UCSD-AML1 (cell line): Measurements from ENCODE around the gene SMS.

Experiments
- DNase-seq: peaks from one replicate; lab custom pipeline; 2025; ENCODE audit not compliant: unreplicated experiment; lab: John Stamatoyannopoulos, UW

Gene SMS

DNA sequence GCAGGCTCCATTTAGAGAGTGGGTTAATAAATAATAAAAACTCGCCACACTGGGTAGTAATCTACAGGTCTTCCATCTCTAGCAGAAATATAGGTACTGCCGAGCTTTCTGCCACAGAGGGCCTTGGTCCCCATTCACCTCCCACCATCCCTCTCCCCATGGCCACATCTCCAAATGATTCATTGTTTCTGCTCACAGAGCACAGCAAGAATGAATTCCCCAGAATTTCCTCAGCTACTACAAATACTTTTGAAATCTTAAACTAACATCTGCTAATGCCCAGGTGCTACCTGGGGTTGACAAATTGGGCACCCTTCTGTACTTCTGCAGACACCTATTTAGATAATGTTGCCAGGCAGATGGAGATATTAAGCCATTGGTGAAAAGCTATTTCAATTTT is 96.7 kb downstream of the SMS start:
- no peak for DNase-seq

DNA sequence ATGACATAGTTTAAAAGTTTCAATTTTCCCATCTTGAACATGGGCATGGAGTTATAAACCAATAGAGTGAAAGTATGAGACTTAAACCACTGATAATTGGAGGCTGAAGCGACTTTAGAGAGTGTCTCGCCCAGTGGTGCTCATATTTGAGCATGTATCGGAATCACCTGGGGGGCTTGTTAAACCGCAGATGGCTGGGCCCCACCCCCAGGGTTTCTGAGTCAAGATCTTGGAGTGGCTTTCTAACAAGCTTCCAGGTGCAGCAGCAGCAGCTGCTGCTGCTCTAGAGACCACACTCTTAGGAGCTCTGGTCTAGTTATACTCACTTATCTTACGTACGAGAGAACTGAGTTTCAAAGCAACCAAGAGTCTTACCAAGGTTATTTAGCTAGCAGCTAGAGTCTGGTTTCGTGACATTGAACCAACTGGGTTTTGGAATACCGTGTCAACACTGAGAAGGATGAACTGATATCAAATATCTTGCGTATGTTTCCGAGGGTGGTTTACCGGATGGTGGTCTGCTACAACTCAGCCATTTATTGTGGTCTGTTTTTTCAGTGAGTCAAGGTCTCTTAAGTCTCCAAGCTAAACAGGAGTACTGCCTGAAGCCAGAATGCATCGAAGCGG is 97.5 kb downstream of the SMS start:
- no peak for DNase-seq

DNA sequence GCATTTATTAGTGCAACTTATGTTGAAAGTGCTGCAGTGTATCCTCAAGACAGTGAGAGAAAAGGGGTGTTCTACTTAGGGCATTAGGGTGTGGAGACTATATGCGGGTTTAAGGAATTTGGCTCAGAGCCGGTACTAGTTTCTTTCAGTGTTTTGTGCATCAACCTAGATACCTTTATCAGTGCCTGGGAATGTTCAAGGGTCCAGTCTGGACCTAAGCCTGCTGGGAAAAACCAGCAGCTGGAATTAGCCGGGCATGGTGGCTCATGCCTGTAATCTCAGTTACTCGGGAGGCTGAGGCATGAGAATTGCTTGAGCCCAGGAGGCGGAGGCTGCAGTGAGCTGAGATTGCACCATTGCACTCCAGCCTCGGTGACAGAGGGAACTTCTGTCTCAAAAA is 99.0 kb downstream of the SMS start:
- DNase-seq: no peak

DNA sequence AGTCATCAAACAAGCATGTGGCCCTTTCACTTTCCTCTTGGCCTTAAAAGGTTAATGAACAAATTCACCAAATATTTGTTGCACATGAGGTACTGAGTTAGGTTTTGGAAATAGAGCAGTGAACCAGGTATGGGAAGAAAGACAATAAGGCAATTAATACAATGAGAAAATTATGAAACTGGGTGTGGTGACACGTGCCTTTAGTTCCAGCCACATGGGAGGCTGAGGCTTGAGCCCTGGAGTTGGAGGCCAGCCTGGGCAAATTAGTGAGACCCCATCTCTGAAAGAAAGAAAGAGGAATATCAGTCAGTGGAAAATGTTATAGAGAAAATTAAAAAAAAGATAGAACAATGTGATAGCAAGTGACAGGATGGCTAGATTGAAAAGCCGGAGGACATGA is 99.7 kb downstream of the SMS start:
- no peak for DNase-seq

DNA sequence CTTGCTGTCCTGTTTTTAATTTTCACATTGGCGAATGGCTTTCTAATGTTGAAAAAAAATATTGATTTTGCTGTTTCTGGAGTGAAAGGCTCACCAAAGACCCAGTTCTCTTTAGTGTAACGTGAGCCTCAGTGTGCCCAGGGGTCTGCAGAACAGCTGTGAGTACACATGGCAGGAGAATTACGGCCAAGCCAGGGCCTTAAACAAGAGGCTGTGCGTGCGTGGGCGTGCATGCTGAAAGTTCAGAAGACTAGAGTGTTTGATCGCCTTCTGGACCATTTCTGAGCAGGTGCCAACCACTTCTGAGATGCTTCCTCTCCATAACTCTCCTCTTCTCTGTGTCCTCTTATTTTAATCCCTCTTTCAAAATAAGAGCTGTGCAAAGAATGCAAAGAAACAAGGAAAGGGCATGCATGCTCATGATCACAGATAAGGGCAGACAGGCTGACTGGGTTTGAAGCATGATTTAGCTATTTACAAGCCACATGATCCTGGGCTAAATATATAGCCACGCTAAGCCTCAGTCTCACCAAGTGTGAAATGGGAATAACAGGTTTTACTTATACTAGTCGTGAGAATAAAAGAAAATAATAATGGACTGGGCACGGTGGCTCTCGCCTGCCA is 101.5 kb downstream of the SMS start:
- DNase-seq: no peak

DNA sequence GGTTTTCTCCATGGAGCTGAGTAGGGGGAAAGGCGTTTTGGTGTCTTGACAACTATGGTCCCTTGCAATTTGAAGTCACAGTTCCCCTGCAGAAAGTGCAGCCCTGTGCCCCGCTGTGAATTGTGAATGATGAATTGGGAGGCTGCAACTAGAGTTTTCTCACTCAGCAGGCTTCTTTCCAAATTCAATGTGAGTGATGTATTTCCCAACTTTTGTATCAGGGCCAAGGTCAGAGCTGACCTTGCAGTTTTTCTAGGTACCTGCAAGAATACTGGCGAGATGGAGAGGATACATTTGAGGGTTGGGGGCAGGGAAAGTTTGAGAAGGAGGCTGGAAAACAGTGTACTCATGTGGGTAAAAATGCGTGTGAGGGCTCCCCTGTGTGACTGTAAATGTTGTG is 103.4 kb downstream of the SMS start:
- no peak for DNase-seq
